WERI-Rb-1 (cell line): ENCODE results near the gene SPRED2.

Source experiments
- DNase-seq: peaks from one replicate; pipeline ENCODE4 v3.0.0-alpha.2; 2020
- H3K27ac ChIP-seq: fragments of 250-450 bp; sonication (Bioruptor Pico); 2 replicates; pipeline ENCODE4 v1.5.1; 2020; ENCODE audit warnings: mild to moderate bottlenecking, moderate library complexity
- H3K27me3 ChIP-seq: fragments of 250-450 bp; sonication (Bioruptor Pico); 2 replicates; pipeline ENCODE4 v1.5.1; 2021; ENCODE audit warnings: mild to moderate bottlenecking, low read depth, moderate library complexity; ENCODE audit not compliant: insufficient read depth, severe bottlenecking
- H3K36me3 ChIP-seq: fragments of 250-450 bp; sonication (Bioruptor Pico); 2 replicates; pipeline ENCODE4 v1.5.1; 2020; ENCODE audit warnings: mild to moderate bottlenecking, moderate library complexity
- H3K4me3 ChIP-seq: 2 replicates; pipeline ENCODE4 v1.5.1; 2011; ENCODE audit warnings: low read depth, mild to moderate bottlenecking, control low read depth, low read length
- H3K9me3 ChIP-seq: fragments of 250-450 bp; sonication (Bioruptor Pico); 2 replicates; pipeline ENCODE4 v1.5.1; 2021; ENCODE audit warnings: mild to moderate bottlenecking, moderate library complexity; ENCODE audit not compliant: severe bottlenecking
- TF ChIP-seq, protein P1 (sequence below): IDR thresholded peaks from 2 replicates; pipeline ENCODE4 v1.5.1; 2011; ENCODE audit warnings: low read depth, mild to moderate bottlenecking, control low read depth, inconsistent platforms, low read length

SPRED2 gene, protein sequence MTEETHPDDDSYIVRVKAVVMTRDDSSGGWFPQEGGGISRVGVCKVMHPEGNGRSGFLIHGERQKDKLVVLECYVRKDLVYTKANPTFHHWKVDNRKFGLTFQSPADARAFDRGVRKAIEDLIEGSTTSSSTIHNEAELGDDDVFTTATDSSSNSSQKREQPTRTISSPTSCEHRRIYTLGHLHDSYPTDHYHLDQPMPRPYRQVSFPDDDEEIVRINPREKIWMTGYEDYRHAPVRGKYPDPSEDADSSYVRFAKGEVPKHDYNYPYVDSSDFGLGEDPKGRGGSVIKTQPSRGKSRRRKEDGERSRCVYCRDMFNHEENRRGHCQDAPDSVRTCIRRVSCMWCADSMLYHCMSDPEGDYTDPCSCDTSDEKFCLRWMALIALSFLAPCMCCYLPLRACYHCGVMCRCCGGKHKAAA

DNA sequence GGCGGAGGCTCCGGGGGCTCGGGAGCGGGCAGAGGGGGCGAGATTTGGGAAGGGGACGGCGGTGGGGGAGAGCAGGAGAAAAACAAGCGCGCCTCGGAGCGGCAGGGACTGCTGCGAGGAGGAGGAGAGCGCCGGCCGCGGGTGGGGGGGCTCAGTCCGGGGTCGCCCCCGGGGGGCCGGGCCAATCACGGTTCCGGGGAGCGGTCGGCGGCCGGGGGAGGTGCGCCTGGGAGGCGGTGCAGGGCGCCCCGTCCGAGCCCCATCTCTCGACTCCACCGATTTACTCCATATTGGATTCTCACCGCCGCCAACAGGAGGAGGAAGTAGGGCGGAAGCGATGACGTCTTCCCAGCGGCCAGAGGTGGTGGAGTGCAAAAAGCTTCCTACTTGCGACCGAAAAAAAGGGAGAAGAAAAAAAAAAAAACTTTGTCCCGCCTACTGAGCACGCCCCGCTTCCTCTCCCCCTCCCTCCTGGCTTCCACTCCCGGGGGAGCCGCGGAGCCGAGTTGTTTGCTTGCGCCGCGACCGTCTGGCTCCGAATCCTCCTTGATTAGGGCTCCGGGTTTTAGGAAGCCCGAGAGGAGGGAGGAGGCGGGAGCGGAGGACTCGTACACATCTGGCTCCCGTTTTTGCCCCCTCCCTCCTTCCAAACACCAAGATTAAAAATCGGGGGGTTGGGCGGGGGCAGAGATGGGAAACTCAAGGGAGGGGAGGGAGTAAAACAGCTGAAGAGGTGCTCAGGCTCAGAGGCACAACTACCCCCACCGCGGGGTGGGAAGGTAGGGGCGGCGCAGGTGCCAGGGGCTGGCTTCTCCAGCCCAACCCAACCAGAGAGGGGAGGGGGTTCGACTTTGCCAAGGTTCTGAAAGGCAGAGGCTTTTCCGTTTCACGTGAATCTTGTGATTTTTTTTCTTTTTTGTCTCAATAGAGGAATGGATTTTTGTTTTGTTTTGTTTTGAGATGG, at the start of gene SPRED2:
Gene SPRED2 (minus strand): TSS at position 373 of the 964 bp plus-strand sequence. CDS start 612 bp downstream, outside the sequence.
- Histone ChIP-seq H3K4me3 (peak within 1 kb of the TSS; percentile 83), H3K9me3 (no peaks in the 10 kb centered on the region), H3K27me3 (peaks cover 8% of the 10 kb centered on the region), H3K36me3 (no peaks in the 10 kb centered on the region), H3K27ac (peak within 1 kb of the TSS; percentile 45)
- TF ChIP-seq, protein P1, sequence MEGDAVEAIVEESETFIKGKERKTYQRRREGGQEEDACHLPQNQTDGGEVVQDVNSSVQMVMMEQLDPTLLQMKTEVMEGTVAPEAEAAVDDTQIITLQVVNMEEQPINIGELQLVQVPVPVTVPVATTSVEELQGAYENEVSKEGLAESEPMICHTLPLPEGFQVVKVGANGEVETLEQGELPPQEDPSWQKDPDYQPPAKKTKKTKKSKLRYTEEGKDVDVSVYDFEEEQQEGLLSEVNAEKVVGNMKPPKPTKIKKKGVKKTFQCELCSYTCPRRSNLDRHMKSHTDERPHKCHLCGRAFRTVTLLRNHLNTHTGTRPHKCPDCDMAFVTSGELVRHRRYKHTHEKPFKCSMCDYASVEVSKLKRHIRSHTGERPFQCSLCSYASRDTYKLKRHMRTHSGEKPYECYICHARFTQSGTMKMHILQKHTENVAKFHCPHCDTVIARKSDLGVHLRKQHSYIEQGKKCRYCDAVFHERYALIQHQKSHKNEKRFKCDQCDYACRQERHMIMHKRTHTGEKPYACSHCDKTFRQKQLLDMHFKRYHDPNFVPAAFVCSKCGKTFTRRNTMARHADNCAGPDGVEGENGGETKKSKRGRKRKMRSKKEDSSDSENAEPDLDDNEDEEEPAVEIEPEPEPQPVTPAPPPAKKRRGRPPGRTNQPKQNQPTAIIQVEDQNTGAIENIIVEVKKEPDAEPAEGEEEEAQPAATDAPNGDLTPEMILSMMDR: no peak
- peak; percentile 93 for DNase-seq

DNA sequence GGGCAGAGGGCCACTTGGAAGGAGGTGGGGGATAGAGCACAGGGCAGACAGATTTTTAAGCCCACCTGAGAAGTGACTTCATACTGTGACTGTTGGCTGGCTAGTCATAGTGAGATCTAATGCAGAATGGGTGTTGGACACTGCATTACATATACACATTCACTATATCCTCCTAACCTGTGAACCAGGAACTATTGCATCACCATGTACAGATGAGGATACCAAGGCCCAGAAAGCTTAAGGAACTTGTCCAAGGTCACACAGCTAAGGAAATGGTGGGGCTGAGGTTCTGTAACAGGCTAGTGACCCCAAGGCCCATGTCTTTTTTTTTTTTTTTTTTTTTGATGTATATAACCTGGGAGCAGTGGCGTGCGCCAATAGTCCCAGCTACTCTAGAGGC, 49.6 kb upstream of the SPRED2 start:
- TF ChIP-seq, protein P1: no peak
- no peak overlapping the region for H3K27ac ChIP-seq
- DNase-seq: no peak
- peaks cover 22% of the 10 kb centered on the region for H3K9me3 ChIP-seq
- H3K4me3 ChIP-seq: no peak overlapping the region
- H3K27me3 ChIP-seq: peaks cover 72% of the 10 kb centered on the region
- no peaks in the 10 kb centered on the region for H3K36me3 ChIP-seq

DNA sequence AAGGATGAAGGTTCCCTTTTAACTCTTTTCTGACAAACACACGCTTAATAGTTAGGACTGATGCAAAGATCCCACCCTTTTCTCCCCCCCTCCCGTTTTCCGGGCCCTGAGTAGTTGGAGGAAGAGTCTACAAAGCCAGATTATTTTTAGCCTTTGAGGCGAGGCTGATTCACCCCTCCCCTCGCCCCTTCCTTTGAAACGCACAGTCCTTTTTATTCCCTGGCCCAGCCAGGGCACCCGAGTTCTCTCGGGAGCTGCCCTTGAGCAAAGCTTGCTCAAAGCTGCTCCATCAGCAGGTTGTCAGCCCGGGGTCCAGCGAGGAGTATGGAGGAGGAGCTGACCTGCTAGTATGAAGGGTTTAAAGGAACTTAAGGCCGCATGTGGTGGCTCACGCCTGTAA, 47.1 kb upstream of the SPRED2 start:
- H3K4me3 ChIP-seq: no peak overlapping the region
- H3K9me3 ChIP-seq: peaks cover 36% of the 10 kb centered on the region
- H3K36me3 ChIP-seq: no peaks in the 10 kb centered on the region
- DNase-seq: no peak
- TF ChIP-seq, protein P1: no peak
- no peak overlapping the region for H3K27ac ChIP-seq
- peaks cover 73% of the 10 kb centered on the region for H3K27me3 ChIP-seq

DNA sequence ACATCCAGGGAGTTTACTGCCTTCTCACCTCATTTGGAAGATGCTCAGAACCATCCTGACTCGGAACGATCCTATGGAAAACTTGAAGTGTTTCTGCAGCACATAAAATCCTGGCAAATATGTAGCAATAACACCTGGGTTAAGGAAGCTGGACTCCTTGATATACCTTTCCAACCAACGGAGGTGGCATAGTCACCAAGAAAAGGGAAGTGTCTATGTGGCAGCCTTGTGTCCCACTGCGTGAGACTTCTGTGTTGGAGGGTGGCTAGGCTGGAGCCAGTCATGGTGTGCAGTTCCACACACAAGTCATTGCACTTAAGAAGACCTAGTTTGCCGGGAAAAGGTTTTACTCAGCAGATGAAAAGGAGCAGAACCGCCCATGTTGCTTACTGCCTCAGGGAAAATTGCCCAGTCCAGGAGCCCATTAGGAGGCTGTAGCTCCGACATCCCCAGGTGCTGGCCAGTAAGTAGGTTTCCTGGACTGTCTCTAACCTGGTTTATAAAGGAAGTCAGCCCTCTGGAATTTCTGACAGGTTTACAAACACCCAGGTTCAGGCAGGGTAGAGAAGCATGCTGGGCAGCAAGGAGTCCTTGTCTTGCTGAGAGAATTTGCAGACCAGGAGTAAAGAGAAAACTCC, 46.2 kb upstream of the SPRED2 start:
- no peak for DNase-seq
- TF ChIP-seq, protein P1: no peak
- no peak overlapping the region for H3K27ac ChIP-seq

DNA sequence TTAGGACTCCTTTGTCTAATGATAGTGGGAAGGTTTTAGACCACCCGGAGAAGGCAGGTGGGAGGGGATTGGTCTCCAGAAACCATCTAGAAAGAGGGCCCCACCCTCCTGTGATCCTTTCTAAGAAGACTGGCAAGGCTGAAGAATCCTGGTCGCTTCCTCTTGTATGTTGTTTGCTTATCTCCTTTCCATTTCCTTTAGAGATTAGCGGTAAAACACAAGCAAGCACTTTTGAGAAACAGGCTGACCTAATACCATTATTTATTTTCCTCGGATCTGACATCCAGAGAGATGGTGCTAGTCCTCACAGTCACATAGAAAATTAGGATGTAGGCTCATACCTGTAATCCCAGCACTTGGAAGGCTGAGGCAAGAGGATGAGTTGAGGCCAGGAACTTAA, 45.2 kb upstream of the SPRED2 start:
- Histone ChIP-seq H3K9me3 (peaks cover 39% of the 10 kb centered on the region), H3K4me3 (no peak overlapping the region), H3K27ac (no peak overlapping the region), H3K36me3 (no peaks in the 10 kb centered on the region), H3K27me3 (peaks cover 72% of the 10 kb centered on the region)
- TF ChIP-seq, protein P1: no peak
- no peak for DNase-seq

More for the DNA sequence above, 46.2 kb upstream of the SPRED2 start:
- no peak overlapping the region for H3K4me3 ChIP-seq
- peaks cover 39% of the 10 kb centered on the region for H3K9me3 ChIP-seq
- no peaks in the 10 kb centered on the region for H3K36me3 ChIP-seq
- H3K27me3 ChIP-seq: peaks cover 72% of the 10 kb centered on the region
